GM18498 (cell line): Measurements from ENCODE around the gene ACOT11.
"Not testable (repeated sequence)": the region's sequence is repeated elsewhere in the genome, so short reads cannot be mapped to it uniquely, and the experiment has no call there.

Experiments used
- ATAC-seq: cut with Tn5 transposase; IDR thresholded peaks from one replicate; pipeline ENCODE4 v1.9.1; 2021; ENCODE audit warnings: mild to moderate bottlenecking, moderate library complexity; ENCODE audit not compliant: unreplicated experiment

ACOT11 gene

DNA sequence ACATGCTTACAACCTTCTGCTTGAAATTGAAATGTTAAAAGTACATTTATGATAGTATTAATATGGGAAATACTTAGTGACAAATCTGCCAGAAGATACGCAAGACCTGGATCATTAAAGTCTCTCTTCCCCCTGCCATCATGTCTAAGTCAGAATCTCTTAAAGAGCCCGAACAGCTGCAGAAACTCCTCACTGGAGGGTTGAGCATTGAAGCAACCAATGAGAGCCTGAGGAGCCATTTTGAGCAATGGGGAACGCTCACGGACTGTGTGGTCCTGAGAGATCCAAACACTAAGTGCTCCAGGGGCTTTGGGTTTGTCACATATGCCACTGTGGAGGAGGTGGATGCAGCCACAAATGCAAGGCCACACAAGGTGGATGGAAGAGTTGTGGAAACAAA is 11.4 kb upstream of the ACOT11 start:
- not testable (repeated sequence) for ATAC-seq

DNA sequence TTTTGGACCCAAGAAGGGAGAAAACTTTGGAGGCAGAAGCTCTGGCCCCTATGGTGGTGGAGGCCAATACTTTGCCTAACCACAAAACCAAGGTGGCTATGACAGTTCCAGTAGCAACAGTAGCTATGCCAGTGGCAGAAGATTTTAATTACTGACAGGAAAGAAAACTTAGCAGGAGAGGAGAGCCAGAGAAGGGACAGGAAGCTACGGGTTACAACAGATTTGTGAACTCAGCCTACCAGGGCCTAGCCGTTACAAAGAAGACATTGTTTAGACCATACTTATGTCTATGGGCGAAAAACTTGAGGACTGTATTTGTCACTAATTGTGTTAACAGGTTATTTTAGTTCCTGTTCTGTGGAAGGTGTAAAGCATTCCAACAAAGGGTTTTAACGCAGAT is 10.4 kb upstream of the ACOT11 start:
- ATAC-seq, result no peak

DNA sequence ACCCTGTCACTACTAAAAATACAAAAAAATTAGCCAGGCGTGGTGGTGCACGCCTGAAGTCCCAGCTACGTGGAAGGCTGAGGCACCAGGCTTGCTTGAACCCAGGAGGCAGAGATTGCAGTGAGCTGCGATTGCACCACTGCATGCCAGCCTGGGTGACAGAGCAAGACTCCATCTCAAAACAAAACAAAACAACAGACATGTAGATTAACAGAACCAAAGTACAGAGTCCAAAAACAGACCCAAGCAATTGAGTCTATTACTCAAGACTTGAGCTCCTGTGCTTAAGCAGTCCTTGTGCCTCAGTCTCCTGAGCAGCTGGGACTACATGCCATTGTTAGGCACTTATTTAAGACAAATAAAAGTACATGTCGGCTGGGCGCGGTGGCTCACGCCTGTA is 9.5 kb upstream of the ACOT11 start:
- ATAC-seq, result no peak

DNA sequence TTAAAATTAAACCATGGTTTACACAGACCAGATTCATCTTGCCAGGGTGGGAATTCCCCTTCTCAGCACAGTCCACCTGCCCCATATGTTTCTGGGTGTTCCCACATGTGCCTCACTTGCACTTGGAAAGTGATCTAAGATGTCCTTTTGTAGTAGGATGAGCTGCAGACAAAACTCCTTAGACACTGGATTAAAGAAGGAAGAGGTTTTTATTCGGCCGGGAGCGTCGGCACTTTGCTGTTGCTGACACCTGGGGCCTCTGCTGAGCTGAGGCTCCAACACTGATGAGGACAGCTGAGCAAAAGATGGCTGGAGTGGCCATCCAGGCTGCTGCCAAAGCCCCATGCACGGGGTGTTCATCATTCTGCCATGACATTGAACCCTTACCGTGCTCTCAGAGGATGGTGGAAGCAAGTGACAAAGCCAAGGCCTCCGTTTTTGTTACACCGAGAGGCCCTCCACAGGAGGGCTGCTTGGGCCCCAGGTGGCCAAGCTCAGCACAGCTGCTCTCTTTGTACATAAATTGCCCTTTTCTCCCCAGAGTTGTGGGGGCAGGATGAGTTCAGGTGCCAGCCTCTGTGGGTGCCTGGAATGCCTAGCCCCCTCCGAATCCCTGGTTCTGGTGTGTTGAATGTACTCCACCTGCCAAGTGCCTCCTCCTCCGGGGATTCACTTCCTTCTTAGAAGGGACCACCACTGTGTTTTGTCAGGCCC is 7.3 kb upstream of the ACOT11 start:
- no peak for ATAC-seq

DNA sequence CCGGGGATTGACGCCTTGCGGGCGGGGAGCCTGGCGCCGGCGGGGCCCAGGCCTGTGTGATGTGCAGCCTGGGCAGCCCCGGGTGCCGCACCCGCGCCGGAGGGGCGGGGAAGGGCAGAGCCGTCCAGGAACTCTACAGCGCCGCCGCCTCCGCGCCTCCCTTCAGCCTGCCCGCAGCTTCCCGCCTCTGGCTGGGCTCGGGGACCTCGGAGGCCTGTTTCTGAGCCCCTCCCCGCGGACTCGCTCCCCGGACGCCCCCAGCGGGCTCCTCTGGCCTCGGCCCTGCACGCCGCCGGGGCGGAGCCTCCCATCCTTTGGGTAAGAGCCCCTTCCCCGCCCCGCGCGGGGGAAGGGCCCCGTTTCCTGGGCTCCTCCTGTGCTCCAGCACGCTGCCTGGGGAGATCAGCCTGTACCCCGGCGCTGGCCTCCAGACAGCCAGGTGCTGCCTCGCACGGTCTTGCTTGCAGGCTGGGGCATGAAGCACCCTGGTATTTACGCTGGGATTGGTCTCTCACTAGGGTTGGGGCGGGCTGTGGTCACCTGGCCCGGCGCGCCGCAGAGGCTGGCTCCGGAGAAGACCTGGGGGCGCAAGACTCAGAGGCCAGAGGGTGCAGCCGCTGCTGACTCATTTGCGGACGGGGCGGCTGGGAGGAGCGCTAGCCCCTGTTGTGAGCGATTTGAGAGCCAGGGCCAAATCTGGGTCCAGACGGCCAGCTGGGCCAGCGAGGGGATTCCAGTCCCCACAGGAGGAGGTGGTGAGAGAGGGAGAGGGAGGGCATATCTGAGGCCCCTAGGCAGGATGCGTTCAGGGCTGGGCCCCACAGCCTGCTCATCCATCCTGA is 5.7 kb upstream of the ACOT11 start:
- peak; percentile 68 for ATAC-seq

DNA sequence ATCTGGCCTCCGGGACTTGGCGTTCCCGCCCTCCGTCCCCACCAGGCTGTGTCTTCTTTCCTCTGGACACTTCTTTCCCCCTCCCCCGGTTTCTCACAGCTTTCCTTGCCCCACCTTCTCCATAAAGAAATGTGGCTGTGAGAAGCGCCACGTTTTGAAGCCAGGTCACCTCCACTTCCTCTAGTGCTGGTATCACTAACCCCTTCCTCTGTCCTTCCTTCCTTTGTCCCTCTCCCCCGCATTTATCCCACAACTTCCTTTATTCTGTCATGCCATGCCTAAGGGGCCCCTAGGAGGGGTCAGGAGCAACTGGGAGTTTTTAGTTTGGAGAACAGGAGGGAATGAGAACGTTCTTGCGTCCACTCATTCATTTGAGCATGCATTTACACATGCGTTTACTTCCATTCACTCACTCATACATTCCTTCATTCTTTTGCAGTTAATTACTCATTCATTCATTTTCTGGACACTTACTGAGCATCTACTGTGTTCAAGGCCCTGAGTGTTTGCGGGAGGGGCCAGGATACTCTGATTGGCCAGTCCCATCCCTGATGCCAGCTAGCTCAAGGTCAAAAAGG is 5.0 kb upstream of the ACOT11 start:
- no peak for ATAC-seq

DNA sequence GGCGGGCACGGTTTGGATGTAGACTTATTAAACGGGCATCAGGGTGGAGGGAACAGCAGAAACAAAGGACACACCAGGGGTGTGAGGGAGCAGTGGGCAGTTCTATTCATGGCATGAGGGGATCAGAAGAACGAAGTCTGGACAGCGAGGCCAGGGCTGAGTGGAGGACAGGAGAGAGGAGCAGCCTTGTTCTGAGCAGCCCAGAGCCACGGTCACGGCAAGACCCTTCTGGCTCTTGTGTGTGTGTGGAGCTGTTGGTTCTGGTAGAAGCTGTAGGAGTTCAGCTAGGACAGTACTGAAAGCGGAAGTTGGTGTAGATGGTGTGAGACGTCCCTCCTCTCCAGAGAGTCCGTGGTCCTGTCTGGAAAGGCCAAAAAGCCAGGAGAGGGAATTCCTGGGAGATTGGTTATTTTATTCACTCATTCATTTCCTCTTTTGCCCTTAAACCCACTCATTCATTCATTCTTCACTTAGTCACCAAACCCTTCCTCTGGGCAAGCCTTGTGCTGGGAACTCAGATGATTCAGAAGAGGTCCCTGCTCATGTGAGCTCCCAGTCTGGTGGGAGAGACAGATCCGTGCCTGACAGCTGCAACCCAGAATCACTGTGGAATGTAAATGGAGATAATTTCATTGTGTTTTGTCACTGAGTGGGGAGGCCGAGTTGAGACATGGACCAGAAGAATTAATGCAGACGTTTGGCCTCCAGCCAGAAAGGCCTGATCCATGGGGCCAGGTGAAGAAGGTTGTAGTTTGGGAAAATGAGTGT is 4.1 kb upstream of the ACOT11 start:
- no peak for ATAC-seq

DNA sequence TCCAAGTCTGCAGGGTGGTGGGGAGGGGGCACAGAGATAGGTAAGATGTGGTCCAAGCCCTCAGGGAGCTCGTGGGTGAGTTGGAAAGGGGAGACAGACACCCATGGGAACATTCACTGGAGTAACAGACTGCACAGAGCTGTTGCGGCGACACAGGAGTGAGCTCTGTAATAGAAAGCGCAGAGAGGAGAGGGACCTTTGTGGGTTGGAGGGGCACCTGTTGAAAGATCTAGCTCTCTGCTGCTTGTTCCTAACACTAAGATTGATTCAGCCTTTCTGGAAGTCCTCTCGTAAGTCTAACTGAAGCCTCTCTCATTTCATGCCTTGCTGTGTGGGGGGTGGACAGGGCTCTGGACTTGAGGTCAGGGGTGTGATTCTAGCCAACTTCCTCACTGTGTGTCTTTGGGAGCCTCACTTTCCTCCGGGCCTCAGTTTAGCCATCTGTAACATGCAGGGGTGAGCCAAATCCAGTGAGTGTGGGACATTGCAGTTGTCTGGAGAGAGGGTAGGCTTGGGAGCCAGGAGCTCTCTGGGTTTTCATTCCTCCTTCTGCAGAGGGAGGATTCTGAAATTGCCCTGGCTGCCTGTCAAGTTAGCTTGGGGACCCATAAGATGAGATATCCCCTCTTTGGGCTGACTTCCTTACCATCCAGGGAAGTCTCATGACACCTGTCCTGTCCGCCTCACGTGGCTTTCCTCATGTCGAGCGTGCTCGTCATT is 2.0 kb upstream of the ACOT11 start:
- no peak for ATAC-seq

DNA sequence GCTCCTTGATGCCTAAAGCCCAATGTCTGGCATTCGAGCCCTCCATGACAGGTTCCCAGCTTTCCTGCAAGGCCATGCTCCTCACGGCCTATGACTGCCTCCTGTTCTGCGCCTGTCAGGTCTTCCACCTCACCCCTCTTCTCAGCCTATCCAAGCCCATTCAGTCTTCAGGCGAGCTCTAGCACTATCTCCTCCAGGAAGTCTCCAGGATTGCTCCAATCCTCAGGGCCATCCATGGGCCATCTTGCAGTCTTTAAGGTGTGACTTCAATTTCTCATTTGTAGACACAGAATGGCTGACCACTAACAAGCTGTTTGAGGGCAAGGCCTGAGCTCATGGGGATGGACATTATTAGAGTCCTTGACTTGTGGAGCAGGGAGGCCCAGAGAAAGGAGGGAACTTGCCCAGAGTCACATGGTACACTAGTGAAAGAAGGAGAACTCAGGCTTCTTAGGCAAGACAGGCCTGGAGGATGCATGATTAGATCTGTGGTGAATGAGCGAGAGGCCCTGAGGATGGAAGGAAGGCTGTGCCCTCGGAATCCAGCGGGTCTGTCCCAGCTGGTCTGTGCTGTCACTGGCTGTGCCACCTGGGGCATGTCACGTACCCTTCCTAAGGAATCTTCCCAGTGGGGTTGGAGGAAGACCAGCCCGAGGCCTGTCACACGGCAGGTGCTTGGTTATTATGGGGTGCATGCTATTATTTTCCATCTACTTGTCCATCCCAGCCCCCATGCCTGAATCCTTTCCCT is 1.2 kb upstream of the ACOT11 start:
- ATAC-seq, result no peak

DNA sequence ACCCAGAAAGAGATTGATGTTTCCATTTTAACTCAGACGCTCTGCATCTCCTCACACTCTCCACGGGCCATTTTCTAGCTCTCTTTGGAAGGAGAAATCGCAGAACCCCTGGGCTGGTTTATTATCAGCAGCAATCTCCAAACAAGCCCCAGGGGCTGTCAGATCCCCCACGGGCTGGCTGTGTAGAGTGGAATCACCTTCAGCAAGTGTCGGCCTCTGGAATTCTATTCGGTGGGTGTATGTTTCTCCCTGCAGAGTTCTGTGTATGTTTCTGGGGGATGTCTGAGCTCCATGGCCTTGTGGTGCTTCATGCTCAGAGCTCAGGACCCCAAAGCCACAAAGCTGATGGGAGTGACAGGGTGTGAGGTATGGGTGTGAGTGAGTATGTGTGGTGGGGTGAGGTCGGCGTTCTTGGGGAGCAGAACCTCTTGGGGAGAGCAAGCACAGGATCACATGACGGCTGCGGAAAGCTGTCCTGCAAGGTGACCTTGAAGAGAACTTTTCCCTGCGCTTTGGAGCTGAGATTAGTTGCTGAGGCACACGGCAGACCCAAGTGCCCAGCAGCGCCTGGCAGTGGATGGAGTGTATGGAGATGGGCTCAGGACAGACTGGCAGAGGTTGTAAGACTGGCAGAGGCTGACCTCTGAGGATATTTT is 489 bp downstream of the ACOT11 start:
- ATAC-seq, result no peak

DNA sequence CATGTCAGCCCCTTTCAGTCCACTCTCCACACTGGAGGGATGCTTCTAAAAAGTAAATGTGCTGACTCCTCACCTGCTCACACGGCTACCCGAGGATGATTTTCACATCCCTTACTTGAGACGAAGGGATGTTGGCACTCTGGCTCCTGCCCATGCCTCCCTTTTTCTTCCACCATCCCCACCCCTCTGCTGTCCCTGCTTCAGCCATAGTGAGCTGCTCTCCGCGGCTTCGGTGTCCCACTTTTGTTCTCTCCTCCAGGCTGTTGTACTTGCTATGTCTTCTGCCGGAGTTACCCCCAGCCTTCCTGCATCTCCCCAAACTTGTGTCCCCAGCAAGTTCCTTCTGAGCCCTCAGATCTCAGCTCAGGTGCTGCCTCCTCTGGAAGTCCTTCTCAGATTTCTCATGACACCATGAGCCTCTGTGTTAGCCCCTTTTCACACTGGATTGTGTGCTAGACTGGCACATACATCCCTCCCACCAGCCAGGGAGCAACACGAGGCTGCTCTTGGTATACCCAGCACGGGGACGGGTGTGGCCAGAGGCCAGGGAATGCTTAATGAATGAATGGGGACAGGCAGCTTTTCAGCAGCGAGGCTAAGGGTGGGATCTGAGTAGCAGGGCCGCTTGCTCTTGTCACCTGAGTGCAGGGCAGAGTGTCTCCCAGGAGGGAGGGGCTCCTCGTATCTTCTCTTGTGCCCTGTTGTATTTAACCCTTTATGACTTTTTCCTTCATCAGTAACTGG is 1.3 kb downstream of the ACOT11 start:
- ATAC-seq, result no peak

DNA sequence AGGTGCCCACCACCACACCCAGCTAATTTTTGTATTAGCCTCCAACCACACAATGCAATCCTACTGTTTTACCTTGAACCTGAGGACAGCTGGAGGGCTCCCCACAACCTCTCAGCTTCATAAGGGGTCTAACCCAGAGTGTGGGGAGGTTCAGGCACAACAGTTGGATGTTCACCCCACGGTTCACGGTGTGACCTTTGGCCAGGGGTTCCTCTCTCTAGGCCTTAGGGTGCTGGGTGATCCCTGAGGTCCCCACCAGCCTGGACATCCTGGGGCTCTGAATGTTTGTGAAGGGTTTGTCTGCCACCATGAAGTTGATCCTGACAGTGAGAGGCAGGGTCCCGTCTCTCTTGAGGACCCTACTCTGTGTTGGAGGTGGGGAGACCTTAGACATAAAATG is 3.9 kb downstream of the ACOT11 start:
- no peak for ATAC-seq

DNA sequence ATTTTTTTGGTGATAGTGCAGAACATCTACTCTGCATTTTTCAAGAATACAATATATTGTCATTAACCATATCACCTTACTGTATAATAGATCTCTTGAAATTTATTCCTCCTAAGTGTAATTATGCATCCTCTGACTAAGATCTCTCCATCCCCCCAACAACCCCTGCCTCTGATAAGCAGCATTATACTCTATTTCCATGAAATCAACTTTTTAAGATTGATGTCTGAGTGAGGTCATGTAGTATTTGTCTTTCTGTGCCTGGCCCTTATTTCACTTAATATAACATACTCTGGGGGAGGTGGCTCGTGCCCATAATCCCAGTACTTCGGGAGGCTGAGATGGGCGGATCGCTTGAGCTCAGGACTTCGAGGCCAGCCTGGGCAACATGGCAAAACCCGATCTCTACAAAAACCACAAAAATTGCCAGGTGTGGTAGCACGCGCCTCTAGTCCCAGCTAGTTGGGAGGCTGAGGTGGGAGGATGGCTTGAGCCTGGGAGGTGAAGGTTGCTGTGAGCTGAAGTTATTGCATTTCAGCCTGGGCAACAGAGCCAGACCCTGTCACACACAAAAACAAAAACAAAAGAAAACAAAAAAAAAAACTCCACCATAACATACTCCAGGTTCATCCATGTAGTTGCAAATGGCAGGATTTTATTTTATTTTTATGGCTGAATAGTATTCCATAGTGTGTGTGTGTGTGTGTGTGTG is 5.7 kb downstream of the ACOT11 start:
- no peak for ATAC-seq

DNA sequence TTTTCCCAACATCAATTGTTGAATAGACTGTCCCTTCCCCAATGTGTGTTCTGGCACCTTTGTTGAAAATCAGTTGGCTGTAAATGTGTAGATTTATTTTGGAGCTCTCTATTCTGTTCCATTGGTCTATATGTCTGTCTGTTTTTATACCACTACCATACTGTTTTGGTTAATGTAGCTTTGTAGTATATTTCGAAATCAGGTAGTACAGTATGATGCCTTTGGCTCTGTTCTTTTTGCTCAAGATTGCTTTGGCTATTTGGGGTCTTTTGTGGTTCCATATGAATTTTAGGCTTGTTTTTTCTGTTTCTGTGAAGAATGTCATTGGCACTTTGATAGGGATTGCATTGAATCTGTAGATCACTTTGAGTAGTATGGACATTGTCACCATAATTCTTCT is 8.1 kb downstream of the ACOT11 start:
- no peak for ATAC-seq

DNA sequence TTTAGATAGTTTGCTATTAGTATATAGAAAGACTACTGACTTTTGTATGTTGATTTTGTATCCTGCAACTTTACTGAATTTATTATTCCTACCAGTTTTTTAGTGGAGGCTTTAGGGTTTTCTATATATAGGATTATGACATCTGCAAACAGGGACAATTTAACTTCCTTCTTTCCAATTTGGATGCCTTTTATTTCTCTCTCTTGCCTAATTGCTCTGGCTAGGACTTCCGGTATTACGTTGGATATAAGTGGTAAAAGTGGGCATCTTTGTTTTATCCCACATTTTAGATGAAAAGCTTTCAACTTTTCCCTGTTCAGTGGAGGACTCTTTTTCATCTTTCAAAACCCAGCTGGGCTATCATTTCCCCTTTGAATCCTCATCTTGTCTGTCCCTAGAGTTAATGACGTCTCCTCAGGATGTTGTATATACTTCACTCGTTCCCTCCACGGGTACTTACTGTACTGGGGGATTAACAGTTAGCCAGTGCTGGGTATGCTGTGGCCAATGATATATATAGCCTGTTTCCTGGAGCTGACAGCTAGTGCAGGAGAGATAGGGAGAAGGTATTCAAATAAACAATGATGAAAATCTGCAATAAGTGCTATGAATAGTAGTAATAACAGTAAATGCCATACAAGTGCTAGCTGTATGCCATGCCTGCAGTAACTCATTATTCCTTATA is 9.8 kb downstream of the ACOT11 start:
- no peak for ATAC-seq

DNA sequence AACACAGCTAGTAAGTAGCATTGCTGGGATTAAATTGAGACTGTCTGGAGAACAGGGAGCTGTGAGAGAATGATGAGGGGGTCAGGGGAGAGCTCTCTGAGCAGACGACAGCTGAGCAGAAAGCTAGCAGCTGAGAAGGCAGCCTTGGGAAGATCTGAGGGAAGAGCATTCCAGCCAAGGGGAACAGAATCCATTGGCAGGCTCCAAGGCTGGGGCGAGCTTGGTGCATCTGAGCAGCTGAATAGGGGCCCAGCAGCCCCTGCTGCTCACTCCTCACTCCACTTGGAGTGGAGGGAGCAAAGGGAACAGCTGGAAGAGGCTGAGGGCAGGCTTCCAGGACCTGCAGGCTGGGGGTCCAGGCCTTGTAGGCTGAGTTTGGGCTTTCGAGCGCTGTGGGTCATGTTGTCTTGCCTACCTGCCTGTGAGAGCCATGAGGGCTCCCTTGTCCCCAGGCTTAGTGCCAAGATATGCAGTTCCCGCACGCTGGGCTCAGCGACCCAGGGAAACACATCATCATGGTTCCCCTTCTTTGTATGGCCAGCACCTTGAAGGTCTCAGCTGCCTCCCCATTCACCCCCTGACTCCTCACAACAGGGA is 10.5 kb downstream of the ACOT11 start:
- ATAC-seq, result no peak

DNA sequence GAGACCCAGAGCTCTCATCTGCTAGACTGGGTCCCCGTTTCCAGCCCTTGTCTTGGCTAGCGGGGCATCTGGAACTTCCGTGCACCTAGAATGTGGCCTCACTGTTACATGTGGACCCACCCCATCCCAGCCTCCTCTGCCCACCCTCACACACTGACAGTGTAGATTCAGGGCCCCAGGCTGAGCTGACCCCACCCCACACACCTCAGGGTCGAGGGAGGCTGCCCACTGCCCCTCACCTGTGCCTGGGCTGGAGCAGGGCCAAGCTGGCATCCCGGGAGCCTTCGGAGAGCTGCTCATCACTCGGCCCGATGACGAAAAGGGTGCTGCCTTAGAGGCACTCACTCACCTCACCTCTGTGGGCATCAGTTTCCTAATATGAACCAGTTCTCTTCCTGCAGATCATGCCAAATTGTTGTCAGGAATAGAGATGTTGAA is 11.1 kb downstream of the ACOT11 start:
- no peak for ATAC-seq
